NT2/D1 (cell line): ENCODE measurements around the gene FKBP5.

ENCODE experiments used
- SUZ12 ChIP-seq: IDR thresholded peaks from 2 replicates; pipeline ENCODE4 v1.6.1; 2011; ENCODE audit not compliant: insufficient read length, insufficient read depth; ENCODE audit errors: extremely low read depth
- YY1 ChIP-seq: IDR thresholded peaks from 2 replicates; pipeline ENCODE4 v1.6.1; 2011; ENCODE audit not compliant: insufficient read length, insufficient read depth
- ZNF274 ChIP-seq: IDR thresholded peaks from 2 replicates; pipeline ENCODE4 v1.6.1; 2011; ENCODE audit warnings: mild to moderate bottlenecking, low read depth, low read length

GRCh38 chr6:35683267-35683666 lies 5.4 kb downstream of the FKBP5 start:
- TF ChIP-seq YY1 (no peak), SUZ12 (no peak), ZNF274 (no peak)
